B cell (primary cell): ENCODE results near the gene FSHR.

Source experiments
- CTCF ChIP-seq: fragments of 200-600 bp; IDR thresholded peaks from one replicate; pipeline ENCODE4 v1.8.0; 2022; ENCODE audit warnings: antibody characterized with exemption, mild to moderate bottlenecking
- EZH2 ChIP-seq: IDR thresholded peaks from 2 replicates; pipeline ENCODE4 v1.6.1; 2012; ENCODE audit warnings: borderline replicate concordance, low read depth, mild to moderate bottlenecking, moderate library complexity, low read length; ENCODE audit not compliant: insufficient read depth, poor library complexity, severe bottlenecking

DNA sequence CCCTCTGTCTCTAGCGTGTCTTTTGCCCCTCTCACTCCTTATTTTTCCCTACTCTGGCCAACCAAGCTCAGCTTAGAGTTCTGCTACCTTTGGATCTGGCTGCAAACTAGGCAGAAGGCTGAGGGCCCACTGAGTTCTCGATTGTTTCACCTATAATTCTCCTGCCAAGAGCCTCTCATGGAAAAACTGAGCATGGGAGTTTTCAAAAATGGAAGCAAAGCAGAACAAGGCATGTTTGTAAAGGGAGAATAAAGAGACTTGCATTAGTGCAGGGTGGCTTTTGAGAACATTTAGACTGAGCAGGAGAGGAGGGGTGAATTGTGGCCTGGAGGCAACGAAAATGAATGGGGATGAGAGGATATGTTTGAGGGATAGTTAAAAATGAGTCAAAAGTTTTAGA lies 45.9 kb downstream of the FSHR start:
- TF ChIP-seq CTCF (no peak), EZH2 (no peak)
